ENCODE data around the gene TBC1D5. TPM values are rescaled to one million over a fixed set of nuclear protein-coding genes. Genes with fewer than 3 reads are reported as not detected.

TBC1D5 gene
- total RNA-seq, 1 experiment from 2014 or later, result 26.1 TPM

DNA sequence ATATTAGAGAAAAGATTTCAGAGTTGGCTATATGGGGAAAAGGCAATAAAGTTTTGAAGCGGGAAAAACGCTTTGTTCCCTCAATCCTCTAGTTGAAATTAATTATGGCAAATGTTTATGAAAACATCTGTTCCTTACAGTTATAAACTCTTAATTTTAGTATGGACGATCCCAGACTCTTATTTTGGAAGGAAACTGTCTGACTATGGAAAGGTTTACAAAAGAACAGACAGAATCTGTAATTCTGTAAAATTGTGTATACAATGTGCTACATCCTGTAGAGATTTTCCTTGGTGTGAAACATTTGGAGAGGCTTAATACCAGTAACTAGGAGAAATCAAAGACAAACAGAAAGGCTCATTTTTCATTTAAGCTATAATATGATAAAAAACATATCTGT, 311.8 kb downstream of the TBC1D5 start (continued):
- TF ChIP-seq, protein P1, sequence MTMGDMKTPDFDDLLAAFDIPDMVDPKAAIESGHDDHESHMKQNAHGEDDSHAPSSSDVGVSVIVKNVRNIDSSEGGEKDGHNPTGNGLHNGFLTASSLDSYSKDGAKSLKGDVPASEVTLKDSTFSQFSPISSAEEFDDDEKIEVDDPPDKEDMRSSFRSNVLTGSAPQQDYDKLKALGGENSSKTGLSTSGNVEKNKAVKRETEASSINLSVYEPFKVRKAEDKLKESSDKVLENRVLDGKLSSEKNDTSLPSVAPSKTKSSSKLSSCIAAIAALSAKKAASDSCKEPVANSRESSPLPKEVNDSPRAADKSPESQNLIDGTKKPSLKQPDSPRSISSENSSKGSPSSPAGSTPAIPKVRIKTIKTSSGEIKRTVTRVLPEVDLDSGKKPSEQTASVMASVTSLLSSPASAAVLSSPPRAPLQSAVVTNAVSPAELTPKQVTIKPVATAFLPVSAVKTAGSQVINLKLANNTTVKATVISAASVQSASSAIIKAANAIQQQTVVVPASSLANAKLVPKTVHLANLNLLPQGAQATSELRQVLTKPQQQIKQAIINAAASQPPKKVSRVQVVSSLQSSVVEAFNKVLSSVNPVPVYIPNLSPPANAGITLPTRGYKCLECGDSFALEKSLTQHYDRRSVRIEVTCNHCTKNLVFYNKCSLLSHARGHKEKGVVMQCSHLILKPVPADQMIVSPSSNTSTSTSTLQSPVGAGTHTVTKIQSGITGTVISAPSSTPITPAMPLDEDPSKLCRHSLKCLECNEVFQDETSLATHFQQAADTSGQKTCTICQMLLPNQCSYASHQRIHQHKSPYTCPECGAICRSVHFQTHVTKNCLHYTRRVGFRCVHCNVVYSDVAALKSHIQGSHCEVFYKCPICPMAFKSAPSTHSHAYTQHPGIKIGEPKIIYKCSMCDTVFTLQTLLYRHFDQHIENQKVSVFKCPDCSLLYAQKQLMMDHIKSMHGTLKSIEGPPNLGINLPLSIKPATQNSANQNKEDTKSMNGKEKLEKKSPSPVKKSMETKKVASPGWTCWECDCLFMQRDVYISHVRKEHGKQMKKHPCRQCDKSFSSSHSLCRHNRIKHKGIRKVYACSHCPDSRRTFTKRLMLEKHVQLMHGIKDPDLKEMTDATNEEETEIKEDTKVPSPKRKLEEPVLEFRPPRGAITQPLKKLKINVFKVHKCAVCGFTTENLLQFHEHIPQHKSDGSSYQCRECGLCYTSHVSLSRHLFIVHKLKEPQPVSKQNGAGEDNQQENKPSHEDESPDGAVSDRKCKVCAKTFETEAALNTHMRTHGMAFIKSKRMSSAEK (CRISPR knock-in tag; IDR thresholded peaks at IDR 0.05; ENCODE audit: borderline replicate concordance), result no peak
- TF ChIP-seq, protein P2, sequence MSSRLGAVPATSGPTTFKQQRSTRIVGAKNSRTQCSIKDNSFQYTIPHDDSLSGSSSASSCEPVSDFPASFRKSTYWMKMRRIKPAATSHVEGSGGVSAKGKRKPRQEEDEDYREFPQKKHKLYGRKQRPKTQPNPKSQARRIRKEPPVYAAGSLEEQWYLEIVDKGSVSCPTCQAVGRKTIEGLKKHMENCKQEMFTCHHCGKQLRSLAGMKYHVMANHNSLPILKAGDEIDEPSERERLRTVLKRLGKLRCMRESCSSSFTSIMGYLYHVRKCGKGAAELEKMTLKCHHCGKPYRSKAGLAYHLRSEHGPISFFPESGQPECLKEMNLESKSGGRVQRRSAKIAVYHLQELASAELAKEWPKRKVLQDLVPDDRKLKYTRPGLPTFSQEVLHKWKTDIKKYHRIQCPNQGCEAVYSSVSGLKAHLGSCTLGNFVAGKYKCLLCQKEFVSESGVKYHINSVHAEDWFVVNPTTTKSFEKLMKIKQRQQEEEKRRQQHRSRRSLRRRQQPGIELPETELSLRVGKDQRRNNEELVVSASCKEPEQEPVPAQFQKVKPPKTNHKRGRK (CRISPR knock-in tag; IDR thresholded peaks at IDR 0.05; ENCODE audit: borderline replicate concordance), result no peak
- TF ChIP-seq JUN (CRISPR knock-in tag; IDR thresholded peaks at IDR 0.05), result no peak

DNA sequence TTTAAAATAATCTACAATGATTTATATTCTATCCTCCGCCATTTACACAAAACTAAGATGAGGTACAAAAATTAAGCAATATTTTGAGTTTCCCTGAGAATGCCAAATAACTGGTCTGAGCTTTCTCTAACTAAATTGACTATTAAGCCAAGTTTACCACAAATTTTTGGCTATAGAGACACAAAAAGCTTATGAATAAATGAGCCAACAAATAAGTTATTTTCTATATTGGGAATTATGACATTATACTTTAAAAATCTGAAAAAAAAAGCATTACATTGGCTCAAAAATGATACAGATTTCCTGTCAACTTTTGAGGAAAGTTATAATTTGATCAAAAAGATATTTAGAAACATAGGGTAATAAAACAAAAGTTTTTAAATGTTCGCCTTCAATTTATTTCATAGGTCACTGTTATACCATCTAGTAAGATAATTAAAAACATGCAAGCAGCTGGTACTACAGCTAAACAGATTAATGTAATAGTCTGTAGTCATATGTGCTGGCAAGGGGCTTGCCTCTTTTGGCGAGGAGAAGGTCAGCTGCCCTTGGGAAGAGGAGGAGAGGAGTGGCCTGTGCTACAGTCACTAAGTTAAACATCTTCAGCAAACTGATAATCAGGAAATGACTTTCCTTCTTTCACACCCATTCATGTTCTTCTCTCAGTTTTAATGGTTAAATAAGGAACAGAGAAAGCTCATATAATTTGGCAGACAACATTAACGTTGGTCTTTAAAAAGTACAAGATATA, 318.5 kb downstream of the TBC1D5 start:
- no peak overlapping the region for H3K27ac Mint-ChIP-seq
- H3K4me3 Mint-ChIP-seq, result no peak overlapping the region
- ATAC-seq (no peak), DNase-seq (ENCODE audit: low spot score) (no peak)
- H3K9me3 Mint-ChIP-seq, result no peaks in the 10 kb centered on the region
- TF ChIP-seq RELA (CRISPR knock-in tag; IDR thresholded peaks at IDR 0.05; ENCODE audit: borderline replicate concordance) (no peak), CREM (CRISPR knock-in tag; IDR thresholded peaks at IDR 0.05) (no peak), NFATC4 (CRISPR knock-in tag; IDR thresholded peaks at IDR 0.05) (no peak), TCF7 (CRISPR knock-in tag; IDR thresholded peaks at IDR 0.05; ENCODE audit: low read depth) (no peak), EMX1 (CRISPR knock-in tag; IDR thresholded peaks at IDR 0.05) (no peak), ETV6 (CRISPR knock-in tag; IDR thresholded peaks at IDR 0.05) (no peak)
- H3K4me1 Mint-ChIP-seq, result peaks cover 8% of the 10 kb centered on the region
- POLR2A ChIA-PET, result interaction anchor here (0.5 kb wide), 1 partner anchor 422 kb away, joined by 3 read pairs; no protein-coding TSS in a partner anchor
- H3K27me3 Mint-ChIP-seq (ENCODE audit: low read depth), result no peaks in the 10 kb centered on the region
- no peaks in the 10 kb centered on the region for H3K36me3 Mint-ChIP-seq
- CTCF ChIA-PET, result interaction anchor here (1.1 to 2.4 kb wide), 2 partner anchors 11 to 417 kb away, joined by 3 to 9 read pairs; no protein-coding TSS in a partner anchor

DNA sequence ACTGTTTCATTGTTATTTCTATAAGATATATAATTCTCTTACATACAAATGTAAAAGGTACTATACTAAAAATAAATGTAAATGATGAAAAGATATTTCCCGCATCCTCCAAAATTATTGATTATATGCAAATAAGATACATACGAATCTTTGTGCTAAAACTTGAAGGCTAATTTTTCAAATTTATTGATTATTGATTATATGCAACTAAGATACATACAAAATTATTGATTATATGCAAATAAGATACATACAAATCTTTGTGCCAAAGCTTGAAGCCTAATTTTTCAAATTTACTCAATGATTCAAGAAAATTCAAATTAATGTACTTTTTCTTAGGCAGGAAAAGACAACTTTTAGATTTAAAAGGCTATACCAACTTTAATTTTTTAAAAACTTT, 319.8 kb downstream of the TBC1D5 start:
- H3K4me1 Mint-ChIP-seq, result peaks cover 8% of the 10 kb centered on the region
- no peak overlapping the region for H3K4me3 Mint-ChIP-seq
- H3K27me3 Mint-ChIP-seq (ENCODE audit: low read depth), result no peaks in the 10 kb centered on the region
- ChIA-PET POLR2A (no interaction called here), CTCF (interaction anchor here (1.6 to 2.4 kb wide), 2 partner anchors 9 to 419 kb away, joined by 9 to 11 read pairs; no protein-coding TSS in a partner anchor)
- DNase-seq (ENCODE audit: low spot score), result no peak
- ATAC-seq, result no peak
- no peak overlapping the region for H3K27ac Mint-ChIP-seq
- H3K36me3 Mint-ChIP-seq, result no peaks in the 10 kb centered on the region
- H3K9me3 Mint-ChIP-seq, result no peaks in the 10 kb centered on the region; the same call in 1 of the 2 replicates
- TF ChIP-seq ZNF232 (CRISPR knock-in tag; IDR thresholded peaks at IDR 0.05) (no peak), EMX1 (CRISPR knock-in tag; IDR thresholded peaks at IDR 0.05) (no peak), TEAD1 (CRISPR knock-in tag; IDR thresholded peaks at IDR 0.05) (no peak), ZNF423 (CRISPR knock-in tag; IDR thresholded peaks at IDR 0.05) (no peak), ZNF138 (CRISPR knock-in tag; conservative IDR thresholded peaks at IDR 0.05) (no peak)
- TF ChIP-seq, protein P3, sequence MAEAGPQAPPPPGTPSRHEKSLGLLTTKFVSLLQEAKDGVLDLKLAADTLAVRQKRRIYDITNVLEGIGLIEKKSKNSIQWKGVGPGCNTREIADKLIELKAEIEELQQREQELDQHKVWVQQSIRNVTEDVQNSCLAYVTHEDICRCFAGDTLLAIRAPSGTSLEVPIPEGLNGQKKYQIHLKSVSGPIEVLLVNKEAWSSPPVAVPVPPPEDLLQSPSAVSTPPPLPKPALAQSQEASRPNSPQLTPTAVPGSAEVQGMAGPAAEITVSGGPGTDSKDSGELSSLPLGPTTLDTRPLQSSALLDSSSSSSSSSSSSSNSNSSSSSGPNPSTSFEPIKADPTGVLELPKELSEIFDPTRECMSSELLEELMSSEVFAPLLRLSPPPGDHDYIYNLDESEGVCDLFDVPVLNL (CRISPR knock-in tag; IDR thresholded peaks at IDR 0.05; ENCODE audit: borderline replicate concordance, low read depth), result no peak
- TF ChIP-seq, protein P4, sequence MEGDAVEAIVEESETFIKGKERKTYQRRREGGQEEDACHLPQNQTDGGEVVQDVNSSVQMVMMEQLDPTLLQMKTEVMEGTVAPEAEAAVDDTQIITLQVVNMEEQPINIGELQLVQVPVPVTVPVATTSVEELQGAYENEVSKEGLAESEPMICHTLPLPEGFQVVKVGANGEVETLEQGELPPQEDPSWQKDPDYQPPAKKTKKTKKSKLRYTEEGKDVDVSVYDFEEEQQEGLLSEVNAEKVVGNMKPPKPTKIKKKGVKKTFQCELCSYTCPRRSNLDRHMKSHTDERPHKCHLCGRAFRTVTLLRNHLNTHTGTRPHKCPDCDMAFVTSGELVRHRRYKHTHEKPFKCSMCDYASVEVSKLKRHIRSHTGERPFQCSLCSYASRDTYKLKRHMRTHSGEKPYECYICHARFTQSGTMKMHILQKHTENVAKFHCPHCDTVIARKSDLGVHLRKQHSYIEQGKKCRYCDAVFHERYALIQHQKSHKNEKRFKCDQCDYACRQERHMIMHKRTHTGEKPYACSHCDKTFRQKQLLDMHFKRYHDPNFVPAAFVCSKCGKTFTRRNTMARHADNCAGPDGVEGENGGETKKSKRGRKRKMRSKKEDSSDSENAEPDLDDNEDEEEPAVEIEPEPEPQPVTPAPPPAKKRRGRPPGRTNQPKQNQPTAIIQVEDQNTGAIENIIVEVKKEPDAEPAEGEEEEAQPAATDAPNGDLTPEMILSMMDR (IDR thresholded peaks at IDR 0.05), result no peak
- TF ChIP-seq, protein P5, sequence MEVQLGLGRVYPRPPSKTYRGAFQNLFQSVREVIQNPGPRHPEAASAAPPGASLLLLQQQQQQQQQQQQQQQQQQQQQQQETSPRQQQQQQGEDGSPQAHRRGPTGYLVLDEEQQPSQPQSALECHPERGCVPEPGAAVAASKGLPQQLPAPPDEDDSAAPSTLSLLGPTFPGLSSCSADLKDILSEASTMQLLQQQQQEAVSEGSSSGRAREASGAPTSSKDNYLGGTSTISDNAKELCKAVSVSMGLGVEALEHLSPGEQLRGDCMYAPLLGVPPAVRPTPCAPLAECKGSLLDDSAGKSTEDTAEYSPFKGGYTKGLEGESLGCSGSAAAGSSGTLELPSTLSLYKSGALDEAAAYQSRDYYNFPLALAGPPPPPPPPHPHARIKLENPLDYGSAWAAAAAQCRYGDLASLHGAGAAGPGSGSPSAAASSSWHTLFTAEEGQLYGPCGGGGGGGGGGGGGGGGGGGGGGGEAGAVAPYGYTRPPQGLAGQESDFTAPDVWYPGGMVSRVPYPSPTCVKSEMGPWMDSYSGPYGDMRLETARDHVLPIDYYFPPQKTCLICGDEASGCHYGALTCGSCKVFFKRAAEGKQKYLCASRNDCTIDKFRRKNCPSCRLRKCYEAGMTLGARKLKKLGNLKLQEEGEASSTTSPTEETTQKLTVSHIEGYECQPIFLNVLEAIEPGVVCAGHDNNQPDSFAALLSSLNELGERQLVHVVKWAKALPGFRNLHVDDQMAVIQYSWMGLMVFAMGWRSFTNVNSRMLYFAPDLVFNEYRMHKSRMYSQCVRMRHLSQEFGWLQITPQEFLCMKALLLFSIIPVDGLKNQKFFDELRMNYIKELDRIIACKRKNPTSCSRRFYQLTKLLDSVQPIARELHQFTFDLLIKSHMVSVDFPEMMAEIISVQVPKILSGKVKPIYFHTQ (CRISPR knock-in tag; IDR thresholded peaks at IDR 0.05), result no peak
- TF ChIP-seq, protein P6, sequence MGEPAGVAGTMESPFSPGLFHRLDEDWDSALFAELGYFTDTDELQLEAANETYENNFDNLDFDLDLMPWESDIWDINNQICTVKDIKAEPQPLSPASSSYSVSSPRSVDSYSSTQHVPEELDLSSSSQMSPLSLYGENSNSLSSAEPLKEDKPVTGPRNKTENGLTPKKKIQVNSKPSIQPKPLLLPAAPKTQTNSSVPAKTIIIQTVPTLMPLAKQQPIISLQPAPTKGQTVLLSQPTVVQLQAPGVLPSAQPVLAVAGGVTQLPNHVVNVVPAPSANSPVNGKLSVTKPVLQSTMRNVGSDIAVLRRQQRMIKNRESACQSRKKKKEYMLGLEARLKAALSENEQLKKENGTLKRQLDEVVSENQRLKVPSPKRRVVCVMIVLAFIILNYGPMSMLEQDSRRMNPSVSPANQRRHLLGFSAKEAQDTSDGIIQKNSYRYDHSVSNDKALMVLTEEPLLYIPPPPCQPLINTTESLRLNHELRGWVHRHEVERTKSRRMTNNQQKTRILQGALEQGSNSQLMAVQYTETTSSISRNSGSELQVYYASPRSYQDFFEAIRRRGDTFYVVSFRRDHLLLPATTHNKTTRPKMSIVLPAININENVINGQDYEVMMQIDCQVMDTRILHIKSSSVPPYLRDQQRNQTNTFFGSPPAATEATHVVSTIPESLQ (CRISPR knock-in tag; IDR thresholded peaks at IDR 0.05), result no peak

All from WTC11 (cell line).